Activated B cell treated with CpG ODN at 0.5 μM for 24 hours (primary cell): ENCODE data around the gene ZNF804B. TPM values are rescaled to one million over a fixed set of nuclear protein-coding genes. Genes with fewer than 3 reads are reported as not detected.

Experiments used
- ATAC-seq: fragments of 200-7000 bp; cut with Tn5 transposase; one replicate; pipeline ENCODE4 v1.10.0; 2021; ENCODE audit warnings: low read depth, mild to moderate bottlenecking, moderate library complexity
- CTCF ChIA-PET: fragments of 350-600 bp; sonication (Branson Sonifier 250); formaldehyde crosslinking; loops from one replicate; lab custom pipeline; 2021; ENCODE audit warnings: antibody characterized with exemption; lab: Charles Lee
- POLR2A ChIA-PET: fragments of 350-600 bp; sonication (Branson Sonifier 250); formaldehyde crosslinking; loops from one replicate; lab custom pipeline; 2021; ENCODE audit warnings: antibody characterized with exemption; lab: Charles Lee
- DNase-seq: peaks from one replicate; pipeline ENCODE4 v3.0.0; 2022
- H3K27ac Mint-ChIP-seq: one replicate; pipeline ENCODE4 v1.8.0; 2020; ENCODE audit warnings: mixed read lengths
- H3K27me3 Mint-ChIP-seq: one replicate; pipeline ENCODE4 v1.8.0; 2021; ENCODE audit warnings: mixed read lengths
- H3K36me3 Mint-ChIP-seq: one replicate; pipeline ENCODE4 v1.8.0; 2021; ENCODE audit warnings: low read depth, mixed read lengths
- H3K4me1 Mint-ChIP-seq: one replicate; pipeline ENCODE4 v1.8.0; 2021; ENCODE audit warnings: mixed read lengths
- H3K4me3 Mint-ChIP-seq: one replicate; pipeline ENCODE4 v1.8.0; 2020; ENCODE audit warnings: mild to moderate bottlenecking, mixed read lengths
- H3K9me3 Mint-ChIP-seq: one replicate; pipeline ENCODE4 v1.8.0; 2020; ENCODE audit warnings: mixed read lengths
- intact Hi-C: fragments of 100-400 bp; cut with micrococcal nuclease; formaldehyde crosslinking; loops from one replicate; pipeline ENCODE4 v1.15.1; 2024
- total RNA-seq: library from RNA; stranded (reverse); gene quantifications from 2 replicates; pipeline ENCODE4 v1.2.3, GENCODE V29; 2022
- TF ChIP-seq, protein P1 (sequence below): fragments of 200-600 bp; IDR thresholded peaks from one replicate; pipeline ENCODE4 v1.8.0; 2022; ENCODE audit warnings: antibody characterized with exemption, mild to moderate bottlenecking

The ZNF804B gene
- total RNA-seq, 1 donor from 2014 or later = not detected

DNA sequence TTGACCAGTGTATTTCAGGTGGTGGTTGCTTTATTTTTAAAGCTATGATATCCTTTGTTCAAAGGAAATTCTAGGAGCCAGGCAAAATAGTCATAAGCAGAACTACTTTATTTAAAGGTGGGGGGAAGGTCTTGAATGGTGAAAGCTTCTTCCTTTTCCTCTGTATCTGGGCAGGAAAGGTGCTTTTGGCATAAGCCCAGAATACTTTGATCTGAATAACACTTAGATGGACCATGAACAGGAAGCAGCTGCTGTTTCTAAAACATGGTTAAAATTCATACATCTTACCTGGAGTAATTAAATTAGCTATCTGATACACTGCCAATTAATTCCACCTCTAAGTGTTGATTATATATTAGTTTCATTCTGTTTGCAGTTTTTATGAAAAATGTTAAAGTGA is 13.3 kb downstream of the ZNF804B start:
- no peak for DNase-seq
- TF ChIP-seq, protein P1, sequence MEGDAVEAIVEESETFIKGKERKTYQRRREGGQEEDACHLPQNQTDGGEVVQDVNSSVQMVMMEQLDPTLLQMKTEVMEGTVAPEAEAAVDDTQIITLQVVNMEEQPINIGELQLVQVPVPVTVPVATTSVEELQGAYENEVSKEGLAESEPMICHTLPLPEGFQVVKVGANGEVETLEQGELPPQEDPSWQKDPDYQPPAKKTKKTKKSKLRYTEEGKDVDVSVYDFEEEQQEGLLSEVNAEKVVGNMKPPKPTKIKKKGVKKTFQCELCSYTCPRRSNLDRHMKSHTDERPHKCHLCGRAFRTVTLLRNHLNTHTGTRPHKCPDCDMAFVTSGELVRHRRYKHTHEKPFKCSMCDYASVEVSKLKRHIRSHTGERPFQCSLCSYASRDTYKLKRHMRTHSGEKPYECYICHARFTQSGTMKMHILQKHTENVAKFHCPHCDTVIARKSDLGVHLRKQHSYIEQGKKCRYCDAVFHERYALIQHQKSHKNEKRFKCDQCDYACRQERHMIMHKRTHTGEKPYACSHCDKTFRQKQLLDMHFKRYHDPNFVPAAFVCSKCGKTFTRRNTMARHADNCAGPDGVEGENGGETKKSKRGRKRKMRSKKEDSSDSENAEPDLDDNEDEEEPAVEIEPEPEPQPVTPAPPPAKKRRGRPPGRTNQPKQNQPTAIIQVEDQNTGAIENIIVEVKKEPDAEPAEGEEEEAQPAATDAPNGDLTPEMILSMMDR = no peak
- H3K4me3 Mint-ChIP-seq = no peak overlapping the region
- no peak overlapping the region for H3K27ac Mint-ChIP-seq
- H3K9me3 Mint-ChIP-seq = no peaks in the 10 kb centered on the region
- intact Hi-C loops = no loop called here
- POLR2A ChIA-PET = no interaction called here
- no peaks in the 10 kb centered on the region for H3K4me1 Mint-ChIP-seq
- CTCF ChIA-PET = no interaction called here
- H3K36me3 Mint-ChIP-seq = no peaks in the 10 kb centered on the region
- no peak for ATAC-seq
- no peaks in the 10 kb centered on the region for H3K27me3 Mint-ChIP-seq

DNA sequence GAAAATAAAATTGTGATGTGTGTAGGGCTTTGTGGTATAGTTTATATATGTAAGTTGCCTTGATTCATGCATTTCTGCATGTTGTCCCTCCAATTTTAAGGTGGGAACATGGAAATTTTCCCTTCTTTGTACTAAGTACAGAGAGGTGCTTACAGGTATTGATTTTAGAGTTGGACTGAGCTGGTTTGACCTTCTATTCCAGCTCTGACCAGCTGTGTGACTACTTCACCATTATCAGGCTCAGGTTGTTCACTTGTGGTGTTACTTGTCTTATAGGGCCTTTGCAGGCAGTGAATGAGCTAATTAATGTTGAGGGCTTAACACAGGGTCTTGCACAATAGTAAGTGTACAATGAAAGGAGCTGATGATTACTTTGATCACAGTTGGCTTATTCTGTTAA is 16.3 kb downstream of the ZNF804B start:
- no peak overlapping the region for H3K4me3 Mint-ChIP-seq
- DNase-seq = no peak
- TF ChIP-seq, protein P1 = no peak
- no peaks in the 10 kb centered on the region for H3K9me3 Mint-ChIP-seq
- H3K36me3 Mint-ChIP-seq = no peaks in the 10 kb centered on the region
- POLR2A ChIA-PET = no interaction called here
- ATAC-seq = no peak
- intact Hi-C loops = no loop called here
- CTCF ChIA-PET = no interaction called here
- no peak overlapping the region for H3K27ac Mint-ChIP-seq
- no peaks in the 10 kb centered on the region for H3K4me1 Mint-ChIP-seq
- H3K27me3 Mint-ChIP-seq = no peaks in the 10 kb centered on the region

DNA sequence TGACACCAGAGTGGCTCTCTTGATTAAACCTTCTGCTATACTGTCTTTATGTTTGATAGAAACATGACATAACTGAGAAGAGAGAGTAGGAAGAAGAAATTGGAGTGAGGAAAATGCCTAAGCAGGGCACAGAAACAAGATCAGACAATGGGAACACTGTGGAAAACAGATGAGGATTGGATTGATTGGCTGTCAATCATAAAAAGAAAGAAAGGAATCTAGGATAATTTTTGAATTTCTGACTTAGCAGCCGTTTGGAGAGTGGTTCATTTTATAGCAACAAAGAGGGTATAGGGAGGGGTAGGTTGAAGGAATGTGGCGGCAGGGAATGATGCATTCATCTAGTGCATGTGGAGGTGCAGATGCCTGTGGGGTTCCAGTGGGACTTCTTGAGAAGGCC is 28.3 kb downstream of the ZNF804B start:
- Mint-ChIP-seq H3K4me3 (no peak overlapping the region), H3K36me3 (no peaks in the 10 kb centered on the region), H3K27me3 (no peaks in the 10 kb centered on the region), H3K27ac (no peak overlapping the region), H3K4me1 (no peaks in the 10 kb centered on the region), H3K9me3 (no peaks in the 10 kb centered on the region)
- ATAC-seq (no peak), DNase-seq (no peak)
- POLR2A ChIA-PET = no interaction called here
- intact Hi-C loops = no loop called here
- TF ChIP-seq, protein P1 = no peak
- CTCF ChIA-PET = no interaction called here

DNA sequence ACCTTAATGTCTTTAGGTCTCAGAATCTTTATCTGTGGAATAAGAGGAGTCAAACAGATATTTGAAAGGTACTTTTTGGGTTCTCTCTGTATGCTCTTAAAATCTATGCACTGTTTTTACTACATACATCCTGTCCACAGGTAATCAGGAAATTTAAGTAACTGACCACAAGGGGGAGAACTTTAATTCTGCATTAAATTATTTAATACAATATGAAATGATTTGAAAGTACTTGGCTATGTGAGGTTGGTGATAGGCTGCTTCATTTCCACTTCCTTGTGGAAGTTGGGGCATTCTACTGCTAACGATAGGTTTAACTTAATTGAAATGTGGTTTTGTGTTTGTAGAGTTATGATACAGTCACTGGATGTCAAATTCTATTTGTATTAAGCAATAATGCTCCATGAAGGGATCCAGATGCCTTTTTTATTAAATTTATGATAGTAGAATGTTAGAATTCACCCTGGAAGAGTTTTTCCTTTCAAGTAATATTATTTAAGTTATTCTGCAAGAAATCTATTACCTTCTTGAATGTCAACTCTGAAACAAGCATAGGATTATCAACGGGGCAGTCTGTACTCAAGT is 30.1 kb downstream of the ZNF804B start:
- ChIA-PET POLR2A (no interaction called here), CTCF (no interaction called here)
- Mint-ChIP-seq H3K27me3 (no peaks in the 10 kb centered on the region), H3K9me3 (no peaks in the 10 kb centered on the region), H3K4me3 (no peak overlapping the region), H3K4me1 (no peaks in the 10 kb centered on the region), H3K27ac (no peak overlapping the region), H3K36me3 (no peaks in the 10 kb centered on the region)
- no peak for ATAC-seq
- DNase-seq = no peak
- TF ChIP-seq, protein P1 = no peak
- intact Hi-C loops = no loop called here

DNA sequence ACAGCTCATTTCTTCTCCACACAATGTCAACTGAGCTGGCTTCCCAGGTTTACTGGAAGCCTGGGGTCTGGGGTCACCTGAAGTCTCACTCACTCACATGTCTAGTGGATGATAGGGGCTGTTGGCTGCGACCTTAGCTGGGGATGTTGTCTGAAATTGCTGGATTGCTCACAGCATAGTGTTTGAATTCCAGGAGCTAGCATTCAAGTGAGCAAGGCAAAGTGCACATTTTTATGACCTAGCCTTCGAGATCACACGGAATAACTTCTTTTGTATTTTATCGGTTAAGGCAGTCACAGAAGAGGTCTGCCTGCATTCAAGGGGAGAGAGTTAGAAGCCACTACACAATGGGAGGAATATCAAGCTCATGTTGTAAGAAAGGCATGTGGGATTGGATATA is 32.4 kb downstream of the ZNF804B start:
- no peak for ATAC-seq
- Mint-ChIP-seq H3K4me3 (no peak overlapping the region), H3K4me1 (no peaks in the 10 kb centered on the region), H3K27me3 (no peaks in the 10 kb centered on the region), H3K9me3 (no peaks in the 10 kb centered on the region), H3K36me3 (no peaks in the 10 kb centered on the region), H3K27ac (no peak overlapping the region)
- DNase-seq = no peak
- TF ChIP-seq, protein P1 = no peak
- intact Hi-C loops = no loop called here
- CTCF ChIA-PET = no interaction called here
- POLR2A ChIA-PET = no interaction called here
